GM18909 (cell line): ENCODE measurements around the gene ERVFRD-1.
"Not testable (repeated sequence)": the region's sequence is repeated elsewhere in the genome, so short reads cannot be mapped to it uniquely, and the experiment has no call there.

Source experiments
- ATAC-seq: cut with Tn5 transposase; IDR thresholded peaks from one replicate; pipeline ENCODE4 v1.9.1; 2021; ENCODE audit warnings: mild to moderate bottlenecking; ENCODE audit not compliant: unreplicated experiment, poor library complexity

ERVFRD-1 gene

GRCh38 chr6:11093376-11093625, 18.2 kb downstream of the ERVFRD-1 start:
- peak; percentile 28 for ATAC-seq

- ATAC-seq = peak; percentile 46
Measured at GRCh38 chr6:11092668-11093375, 18.7 kb downstream of the ERVFRD-1 start.

GRCh38 chr6:11091141-11091540, 20.4 kb downstream of the ERVFRD-1 start:
- ATAC-seq = not testable (repeated sequence)

GRCh38 chr6:11089695-11090094, 21.8 kb downstream of the ERVFRD-1 start:
- no peak for ATAC-seq

- not testable (repeated sequence) for ATAC-seq
Measured at GRCh38 chr6:11087141-11087812, 24.2 kb downstream of the ERVFRD-1 start.

DNA sequence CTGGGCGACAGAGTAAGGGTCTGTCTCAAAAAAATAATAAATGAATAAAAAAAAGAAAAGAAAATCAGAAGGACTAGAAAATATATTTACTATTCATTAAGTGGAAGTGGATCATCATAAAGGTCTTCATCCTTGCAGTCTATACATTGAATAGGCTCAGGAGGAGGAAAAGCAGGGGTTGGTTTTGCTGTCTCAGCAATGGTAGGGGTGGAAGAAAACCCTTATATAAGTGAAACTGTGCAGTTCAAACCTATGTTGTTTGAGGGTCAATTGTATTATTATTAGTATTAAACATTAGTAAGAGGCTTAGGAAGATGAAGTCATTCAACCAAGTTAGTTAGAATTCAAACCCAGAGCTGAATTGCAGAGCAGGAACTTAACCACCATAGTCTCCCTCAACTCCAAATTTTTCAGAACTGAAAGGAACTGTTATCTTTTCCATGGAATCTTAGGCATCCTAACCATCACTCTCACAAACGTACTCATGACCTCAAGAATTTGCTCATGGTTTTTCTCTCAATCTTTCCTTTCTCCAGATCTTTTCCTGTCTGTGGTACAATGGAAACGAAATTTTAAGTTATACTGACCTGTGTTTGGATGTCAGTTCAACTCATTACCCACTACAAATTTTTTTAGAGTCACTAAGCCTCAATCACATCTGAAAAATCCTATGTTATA, 25.6 kb downstream of the ERVFRD-1 start:
- no peak for ATAC-seq

GRCh38 chr6:11083956-11084355, 27.6 kb downstream of the ERVFRD-1 start:
- no peak for ATAC-seq

DNA sequence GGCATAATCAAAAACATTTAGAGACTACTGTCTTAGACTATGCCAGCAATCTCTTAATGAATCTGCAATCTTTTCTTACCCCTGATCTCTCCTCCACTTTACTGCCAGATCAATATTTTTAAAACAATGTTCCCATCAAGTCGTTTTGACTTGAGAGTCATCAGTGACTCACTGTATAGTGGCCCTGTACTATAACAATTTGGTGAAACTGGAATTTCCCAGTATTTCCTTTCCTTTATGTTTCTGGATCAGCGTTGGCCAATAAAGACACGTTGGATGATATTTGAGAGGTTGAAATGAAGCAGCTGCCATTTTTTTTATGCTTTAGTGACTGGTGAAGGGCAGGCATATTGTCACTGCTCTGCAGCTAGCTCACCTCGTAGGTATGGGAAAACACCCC, 28.0 kb downstream of the ERVFRD-1 start:
- ATAC-seq = no peak

- no peak for ATAC-seq
Measured at GRCh38 chr6:11080296-11080695, 31.2 kb downstream of the ERVFRD-1 start.

DNA sequence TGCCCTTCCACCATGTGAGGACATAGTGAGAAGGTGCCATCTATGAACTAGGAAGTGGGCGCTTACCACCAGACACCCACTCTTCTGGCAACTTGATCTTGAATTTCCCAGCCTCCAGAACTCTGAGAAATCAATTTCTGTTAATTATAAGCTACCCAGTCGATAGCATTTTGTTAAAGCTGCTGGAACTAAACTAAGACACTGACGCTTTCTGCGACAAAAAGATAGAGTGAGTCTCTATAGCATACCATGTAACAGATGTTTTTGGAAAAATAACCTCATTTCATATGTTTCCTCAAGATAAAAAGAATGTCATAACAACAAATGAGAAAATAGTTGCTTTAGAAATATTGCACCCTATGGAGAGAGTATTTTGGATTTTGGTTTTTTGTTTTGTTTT, 33.3 kb downstream of the ERVFRD-1 start:
- no peak for ATAC-seq

DNA sequence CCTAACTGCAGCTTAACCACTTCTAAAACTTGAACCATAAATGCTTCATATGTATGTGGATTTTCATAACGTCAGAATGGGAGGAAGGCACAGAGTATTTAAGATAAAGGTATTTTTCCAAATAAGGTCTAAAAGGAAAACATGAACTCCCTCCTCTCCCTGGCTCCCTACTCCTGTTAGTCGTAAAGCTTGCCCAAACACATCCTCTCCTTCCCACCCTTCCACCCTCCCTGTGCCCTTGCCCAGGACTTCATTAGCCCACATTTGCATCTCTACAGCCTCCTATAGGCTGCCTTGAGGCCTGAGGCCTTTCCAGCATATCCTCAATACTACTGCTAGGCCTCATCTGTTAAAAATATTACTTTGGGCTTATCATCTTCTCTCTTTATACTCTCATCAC, 35.0 kb downstream of the ERVFRD-1 start:
- ATAC-seq = no peak

DNA sequence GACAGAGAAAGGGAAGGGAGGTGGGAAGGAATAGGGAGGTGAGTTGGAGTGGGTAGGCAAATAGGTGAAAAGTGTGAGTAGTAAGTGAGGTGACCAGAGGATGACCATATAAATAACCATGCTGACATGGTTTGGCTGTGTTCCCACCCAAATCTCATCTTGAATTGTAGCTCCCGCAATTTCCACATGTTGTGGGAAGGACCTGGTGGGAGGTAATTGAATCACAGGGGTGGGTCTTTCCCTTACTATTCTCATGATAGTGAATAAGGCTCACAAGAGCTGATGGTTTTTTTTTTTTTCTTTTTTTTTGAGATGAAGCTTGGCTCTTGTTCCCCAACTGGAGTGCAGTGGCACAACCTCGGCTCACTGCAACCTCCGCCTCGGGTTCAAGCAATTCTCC, 39.4 kb downstream of the ERVFRD-1 start:
- ATAC-seq = no peak

GRCh38 chr6:11069760-11070159, 41.8 kb downstream of the ERVFRD-1 start:
- no peak for ATAC-seq

DNA sequence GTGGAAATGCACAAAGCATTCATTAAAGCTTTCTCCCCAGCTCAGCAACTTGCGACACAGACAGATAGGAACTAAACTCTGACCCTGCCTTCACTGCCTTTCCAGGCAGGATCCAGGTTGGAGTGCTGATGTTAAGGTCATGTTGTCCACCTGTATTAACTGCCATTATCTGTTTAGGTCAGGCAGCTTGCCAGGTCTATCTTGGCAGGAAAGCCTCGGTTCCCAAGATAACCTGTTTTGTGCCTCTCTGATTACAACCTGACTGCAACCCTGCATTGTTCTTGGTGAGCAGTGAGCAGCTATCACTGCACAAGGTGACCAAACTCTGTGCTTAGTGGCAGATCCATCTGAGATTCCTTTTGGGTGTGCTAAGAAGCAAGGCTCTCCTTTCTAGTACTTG, 44.2 kb downstream of the ERVFRD-1 start:
- ATAC-seq = no peak

- ATAC-seq = no peak
Measured at GRCh38 chr6:11066505-11067347, 44.8 kb downstream of the ERVFRD-1 start.

DNA sequence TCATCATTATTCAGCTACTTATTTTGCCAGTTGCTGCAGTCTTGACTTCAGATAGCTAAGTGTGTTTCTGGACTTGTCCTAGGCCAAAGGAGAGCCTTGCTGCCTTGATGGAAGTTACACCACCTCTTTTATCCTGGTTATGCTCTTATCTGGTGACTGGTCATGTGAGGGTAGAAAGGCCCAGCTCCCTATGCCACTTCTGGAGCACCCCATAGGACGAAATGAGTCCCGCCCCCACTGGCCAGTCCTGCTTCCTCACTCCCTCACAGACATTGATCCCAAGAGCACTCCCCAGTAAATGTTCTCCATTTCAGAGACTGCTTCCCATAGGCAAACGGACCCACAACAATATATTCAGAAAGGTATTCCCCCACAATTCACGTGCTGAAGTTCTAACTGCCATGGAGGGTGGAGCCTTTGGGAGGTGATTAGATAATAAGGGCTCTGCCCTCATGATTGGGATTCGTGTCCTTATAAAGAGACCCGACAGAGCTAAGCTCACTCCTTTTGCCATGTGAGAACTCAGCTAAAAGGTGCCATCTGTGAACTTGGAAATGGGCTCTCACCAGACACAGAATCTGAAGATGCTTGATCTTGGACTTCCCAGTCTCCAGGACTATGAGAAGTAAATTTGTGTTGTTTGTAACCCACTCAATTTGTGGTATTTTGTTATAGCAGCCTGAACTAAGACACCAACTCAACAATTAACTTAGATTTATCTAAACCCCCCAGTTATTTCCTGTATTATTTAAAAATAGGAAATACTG, 45.9 kb downstream of the ERVFRD-1 start:
- ATAC-seq = no peak

DNA sequence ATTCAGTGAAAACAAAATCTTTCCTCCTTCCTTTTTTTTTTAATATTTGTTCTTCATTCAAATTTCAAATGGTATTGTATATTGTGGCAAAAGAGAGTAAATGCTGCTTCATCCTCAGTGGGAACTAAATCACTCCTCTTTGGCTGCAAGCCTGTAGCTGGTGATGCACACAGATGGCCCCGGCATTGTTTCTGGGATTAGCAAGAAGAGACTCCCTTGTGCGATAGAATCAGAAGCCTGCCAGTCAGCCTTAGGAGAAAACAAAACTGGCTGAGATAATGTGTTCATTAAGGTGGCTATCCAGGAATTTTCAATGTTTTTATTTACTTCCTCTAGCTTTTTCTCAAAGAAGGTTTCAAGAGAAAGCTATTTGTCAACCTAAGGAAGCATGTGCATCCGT, 46.7 kb downstream of the ERVFRD-1 start:
- ATAC-seq = no peak

GRCh38 chr6:11062715-11063114, 48.8 kb downstream of the ERVFRD-1 start:
- ATAC-seq = no peak

GRCh38 chr6:11062083-11062482, 49.4 kb downstream of the ERVFRD-1 start:
- no peak for ATAC-seq

DNA sequence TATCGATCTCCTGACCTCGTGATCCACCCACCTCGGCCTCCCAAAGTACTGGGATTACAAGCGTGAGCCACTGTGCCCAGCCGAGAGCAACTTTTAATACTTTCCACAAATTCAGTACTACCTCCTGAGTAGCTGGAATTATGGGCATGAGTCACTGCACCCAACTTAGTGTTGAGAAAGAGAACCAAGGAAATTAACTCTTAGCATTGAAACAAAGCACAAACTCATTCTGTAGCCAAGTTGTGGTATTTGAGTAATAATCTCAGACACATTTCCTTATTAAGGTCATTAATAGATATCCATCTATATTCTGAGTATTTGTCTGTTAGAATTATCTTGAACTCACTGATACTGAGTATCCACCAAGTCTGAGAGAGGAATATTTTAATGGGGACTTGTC, 53.1 kb downstream of the ERVFRD-1 start:
- ATAC-seq = no peak
